KMS-11 (cell line): ENCODE measurements around the gene KIF3B.

ENCODE experiments used
- H2AFZ ChIP-seq: fragments of 200-600 bp; sonication (generic); 2 replicates; pipeline ENCODE4 v1.6.1; 2016; ENCODE audit warnings: antibody characterized with exemption, mixed run types, low read depth
- H3K27ac ChIP-seq: fragments of 200-600 bp; sonication (generic); 2 replicates; pipeline ENCODE4 v1.6.1; 2016; ENCODE audit warnings: mild to moderate bottlenecking, mixed run types
- H3K27me3 ChIP-seq: fragments of 200-600 bp; sonication (generic); 2 replicates; pipeline ENCODE4 v1.6.1; 2017; ENCODE audit warnings: mild to moderate bottlenecking, low read depth, mixed run types, moderate library complexity; ENCODE audit not compliant: insufficient read depth
- H3K36me3 ChIP-seq: fragments of 200-600 bp; sonication (generic); 2 replicates; pipeline ENCODE4 v1.6.1; 2017; ENCODE audit warnings: mild to moderate bottlenecking, mixed run types; ENCODE audit not compliant: insufficient read depth
- H3K4me1 ChIP-seq: fragments of 200-600 bp; sonication (generic); 2 replicates; pipeline ENCODE4 v1.6.1; 2016; ENCODE audit warnings: mild to moderate bottlenecking, low read depth, mixed run types; ENCODE audit not compliant: poor library complexity, severe bottlenecking
- H3K4me2 ChIP-seq: fragments of 200-600 bp; sonication (generic); 2 replicates; pipeline ENCODE4 v1.7.0; 2016; ENCODE audit warnings: mild to moderate bottlenecking, mixed run types
- H3K4me3 ChIP-seq: fragments of 200-600 bp; sonication (generic); IDR thresholded peaks from 2 replicates; pipeline ENCODE4 v1.6.1; 2017; ENCODE audit warnings: low read depth, low read length, mixed read lengths; ENCODE audit not compliant: insufficient read depth
- H3K79me2 ChIP-seq: fragments of 200-600 bp; sonication (generic); 2 replicates; pipeline ENCODE4 v1.6.1; 2016; ENCODE audit warnings: low read depth, mixed run types; ENCODE audit not compliant: insufficient read depth
- H3K9ac ChIP-seq: fragments of 200-600 bp; sonication (generic); 2 replicates; pipeline ENCODE4 v1.6.1; 2016; ENCODE audit warnings: mild to moderate bottlenecking, mixed run types
- H4K20me1 ChIP-seq: fragments of 200-600 bp; sonication (generic); 2 replicates; pipeline ENCODE4 v1.6.1; 2016; ENCODE audit warnings: mild to moderate bottlenecking, mixed run types; ENCODE audit not compliant: insufficient read depth
- TF ChIP-seq, protein P1 (sequence below): fragments of 200-600 bp; sonication (generic); conservative IDR thresholded peaks from 2 replicates; pipeline ENCODE4 v1.6.1; 2017; ENCODE audit warnings: low read depth, mild to moderate bottlenecking, antibody characterized with exemption, low read length, moderate library complexity, mixed read lengths

KIF3B gene

DNA sequence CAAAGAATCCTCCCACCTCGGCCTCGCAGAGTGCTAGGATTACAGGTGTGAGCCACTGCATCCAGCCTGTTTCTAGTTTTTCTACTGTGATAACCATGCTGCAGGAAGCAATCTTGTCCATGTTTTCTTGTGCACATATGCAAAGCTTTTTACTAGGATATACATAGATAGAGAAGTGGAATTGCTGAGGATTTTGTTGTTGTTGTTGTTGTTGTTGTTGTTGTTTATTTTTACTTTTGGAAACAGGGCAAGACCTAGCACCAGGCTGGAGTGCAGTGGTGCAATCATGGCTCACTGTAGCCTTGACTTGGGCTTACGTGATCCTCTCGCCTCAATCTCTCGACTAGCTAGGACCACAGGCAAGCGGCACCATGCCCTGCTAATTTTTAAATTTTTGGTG, 23.2 kb downstream of the KIF3B start:
- Histone ChIP-seq H3K4me2 (no peak overlapping the region), H3K79me2 (no peaks in the 10 kb centered on the region; the same call in 1 of the 2 replicates), H3K36me3 (no peaks in the 10 kb centered on the region), H3K27me3 (no peaks in the 10 kb centered on the region), H3K27ac (no peak overlapping the region), H2AFZ (no peak overlapping the region), H3K4me3 (no peak overlapping the region), H3K4me1 (peaks cover 8% of the 10 kb centered on the region), H4K20me1 (no peaks in the 10 kb centered on the region), H3K9ac (no peak overlapping the region)
- TF ChIP-seq, protein P1, sequence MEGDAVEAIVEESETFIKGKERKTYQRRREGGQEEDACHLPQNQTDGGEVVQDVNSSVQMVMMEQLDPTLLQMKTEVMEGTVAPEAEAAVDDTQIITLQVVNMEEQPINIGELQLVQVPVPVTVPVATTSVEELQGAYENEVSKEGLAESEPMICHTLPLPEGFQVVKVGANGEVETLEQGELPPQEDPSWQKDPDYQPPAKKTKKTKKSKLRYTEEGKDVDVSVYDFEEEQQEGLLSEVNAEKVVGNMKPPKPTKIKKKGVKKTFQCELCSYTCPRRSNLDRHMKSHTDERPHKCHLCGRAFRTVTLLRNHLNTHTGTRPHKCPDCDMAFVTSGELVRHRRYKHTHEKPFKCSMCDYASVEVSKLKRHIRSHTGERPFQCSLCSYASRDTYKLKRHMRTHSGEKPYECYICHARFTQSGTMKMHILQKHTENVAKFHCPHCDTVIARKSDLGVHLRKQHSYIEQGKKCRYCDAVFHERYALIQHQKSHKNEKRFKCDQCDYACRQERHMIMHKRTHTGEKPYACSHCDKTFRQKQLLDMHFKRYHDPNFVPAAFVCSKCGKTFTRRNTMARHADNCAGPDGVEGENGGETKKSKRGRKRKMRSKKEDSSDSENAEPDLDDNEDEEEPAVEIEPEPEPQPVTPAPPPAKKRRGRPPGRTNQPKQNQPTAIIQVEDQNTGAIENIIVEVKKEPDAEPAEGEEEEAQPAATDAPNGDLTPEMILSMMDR, result no peak

DNA sequence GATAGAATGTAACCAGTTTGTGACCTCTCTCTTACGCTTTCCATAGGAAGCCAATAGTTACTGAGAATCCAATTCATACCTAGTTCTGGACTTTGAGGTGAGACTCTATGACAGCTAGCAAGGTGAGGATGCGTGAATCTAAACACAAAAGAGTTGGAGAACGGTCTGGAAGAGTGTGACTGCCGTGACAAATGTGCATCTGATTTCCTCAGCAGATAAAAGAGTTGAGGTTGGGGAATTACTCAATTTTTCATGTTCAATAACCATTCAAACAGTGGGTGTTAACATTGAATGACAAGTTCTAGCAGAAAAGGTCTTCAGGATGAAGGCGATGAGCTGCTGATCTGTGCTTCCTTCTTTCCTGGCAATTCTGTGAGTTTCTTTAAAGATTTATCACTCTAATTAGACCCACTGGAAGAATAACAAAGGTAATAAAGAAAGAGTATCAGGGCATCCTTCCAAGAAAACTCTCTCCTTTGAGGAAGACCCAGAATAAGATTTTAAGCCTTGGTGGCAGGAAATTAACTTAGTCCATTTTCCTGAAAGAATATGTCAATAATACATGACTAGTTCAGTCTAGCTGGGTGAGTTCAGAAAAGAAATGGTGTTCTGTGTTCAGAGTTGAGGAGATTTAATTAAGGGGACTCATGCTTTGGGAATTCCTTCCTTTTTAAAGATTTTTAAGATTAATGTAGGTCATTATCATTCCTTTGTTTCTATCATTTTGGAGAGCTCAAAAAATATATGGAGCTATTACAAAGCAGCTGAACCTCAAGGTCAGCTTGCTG, 24.5 kb downstream of the KIF3B start:
- Histone ChIP-seq H3K4me2 (no peak overlapping the region), H3K4me1 (no peaks in the 10 kb centered on the region), H3K27ac (no peak overlapping the region), H3K4me3 (no peak overlapping the region), H4K20me1 (no peaks in the 10 kb centered on the region), H3K9ac (no peak overlapping the region), H3K27me3 (no peaks in the 10 kb centered on the region), H3K79me2 (no peaks in the 10 kb centered on the region; the same call in 1 of the 2 replicates), H3K36me3 (no peaks in the 10 kb centered on the region), H2AFZ (no peak overlapping the region)
- TF ChIP-seq, protein P1, result no peak

DNA sequence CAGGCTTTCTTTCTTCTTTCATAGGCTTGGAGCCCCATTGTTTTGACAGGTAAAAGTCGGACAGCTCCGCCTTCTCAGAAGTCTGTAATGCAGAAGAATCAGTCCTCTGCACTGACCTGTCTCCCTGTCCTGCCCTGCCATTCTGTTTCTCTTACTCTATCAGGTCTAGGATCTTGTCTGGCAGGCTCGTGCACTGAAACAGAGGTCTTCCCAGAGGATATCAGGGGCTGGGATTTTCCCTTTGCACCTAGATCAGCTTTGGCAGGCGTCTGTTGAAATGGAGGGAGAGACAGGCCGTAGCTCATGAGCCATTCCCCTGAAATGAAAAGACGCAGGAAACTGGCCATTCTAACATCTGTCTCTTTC, 25.0 kb downstream of the KIF3B start:
- H3K4me1 ChIP-seq, result no peaks in the 10 kb centered on the region
- H3K27ac ChIP-seq, result no peak overlapping the region
- no peak overlapping the region for H3K9ac ChIP-seq
- no peaks in the 10 kb centered on the region for H4K20me1 ChIP-seq
- TF ChIP-seq, protein P1, result no peak
- H3K79me2 ChIP-seq, result no peaks in the 10 kb centered on the region; the same call in 1 of the 2 replicates
- no peaks in the 10 kb centered on the region for H3K27me3 ChIP-seq
- no peak overlapping the region for H3K4me3 ChIP-seq
- H2AFZ ChIP-seq, result no peak overlapping the region
- H3K4me2 ChIP-seq, result no peak overlapping the region
- no peaks in the 10 kb centered on the region for H3K36me3 ChIP-seq

DNA sequence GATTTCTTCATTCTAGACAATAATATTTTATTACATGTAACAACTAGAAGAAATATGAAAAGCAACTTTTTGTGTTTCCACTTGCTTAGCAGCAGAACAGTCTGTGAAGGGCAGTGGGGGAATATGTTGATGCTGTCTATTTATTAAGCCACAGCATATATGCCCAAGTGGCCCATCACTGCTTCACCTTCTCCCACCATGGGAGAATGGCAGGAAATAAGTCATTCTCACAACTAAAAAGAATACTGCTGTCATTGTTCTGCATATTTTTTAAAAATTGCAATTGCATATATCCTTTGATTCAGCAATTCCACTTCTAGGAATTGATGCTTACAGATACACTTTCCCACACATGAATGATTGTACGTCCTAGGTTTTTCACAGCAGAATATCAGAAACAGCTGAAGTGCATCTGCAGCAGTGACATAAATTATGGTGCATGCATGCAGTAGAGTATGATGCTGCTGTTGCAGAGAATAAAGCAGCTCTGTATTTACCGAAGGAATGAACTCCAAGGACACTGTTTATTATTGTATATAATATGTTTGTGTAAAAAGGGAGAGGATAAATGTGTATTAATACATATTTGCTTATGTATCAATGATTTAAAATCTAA, 26.8 kb downstream of the KIF3B start:
- Histone ChIP-seq H3K36me3 (no peaks in the 10 kb centered on the region), H3K9ac (no peak overlapping the region), H3K79me2 (no peaks in the 10 kb centered on the region), H2AFZ (no peak overlapping the region), H3K27ac (no peak overlapping the region), H3K4me3 (no peak overlapping the region), H3K4me2 (no peak overlapping the region), H4K20me1 (no peaks in the 10 kb centered on the region), H3K27me3 (no peaks in the 10 kb centered on the region), H3K4me1 (no peaks in the 10 kb centered on the region)
- TF ChIP-seq, protein P1, result no peak
